Calu3 (cell line): ENCODE data around the gene VPS45. TPM values are rescaled to one million over a fixed set of nuclear protein-coding genes. Genes with fewer than 3 reads are reported as not detected.

Experiments used
- BruUV-seq: library from RNA; stranded (reverse); fragments of 400-500 nt; replicated peaks from 2 replicates; lab custom pipeline; 2021; lab: Mats Ljungman, UMichigan
- CTCF ChIA-PET: fragments of 300-600 bp; sonication (Branson Sonifier 250); formaldehyde crosslinking; loops from one replicate; lab custom pipeline; 2022; ENCODE audit warnings: antibody characterized with exemption; lab: Charles Lee
- DNase-seq: peaks from one replicate; pipeline ENCODE4 v3.0.0; 2022
- H3K27ac Mint-ChIP-seq: one replicate; pipeline ENCODE4 v1.8.0; 2022; ENCODE audit warnings: mixed read lengths; ENCODE audit not compliant: unreplicated experiment
- H3K27me3 Mint-ChIP-seq: one replicate; pipeline ENCODE4 v1.8.0; 2022; ENCODE audit warnings: mixed read lengths; ENCODE audit not compliant: unreplicated experiment
- H3K36me3 Mint-ChIP-seq: one replicate; pipeline ENCODE4 v1.8.0; 2022; ENCODE audit warnings: mild to moderate bottlenecking, moderate library complexity, mixed read lengths; ENCODE audit not compliant: insufficient read depth, unreplicated experiment
- H3K4me1 Mint-ChIP-seq: one replicate; pipeline ENCODE4 v1.8.0; 2022; ENCODE audit warnings: mild to moderate bottlenecking, low read depth, mixed read lengths; ENCODE audit not compliant: unreplicated experiment
- H3K4me3 Mint-ChIP-seq: one replicate; pipeline ENCODE4 v1.8.0; 2022; ENCODE audit warnings: mild to moderate bottlenecking, low read depth, moderate library complexity, mixed read lengths; ENCODE audit not compliant: unreplicated experiment
- H3K9me3 Mint-ChIP-seq: one replicate; pipeline ENCODE4 v1.8.0; 2022; ENCODE audit warnings: low read depth, mixed read lengths; ENCODE audit not compliant: unreplicated experiment
- CTCF ChIP-seq: fragments of 200-600 bp; IDR thresholded peaks from one replicate; pipeline ENCODE4 v1.8.0; 2022; ENCODE audit warnings: antibody characterized with exemption; ENCODE audit not compliant: unreplicated experiment
- intact Hi-C: fragments of 100-400 bp; cut with micrococcal nuclease; formaldehyde crosslinking; loops from one replicate; pipeline ENCODE4 v1.10.0; 2022; ENCODE audit not compliant: unreplicated experiment
- total RNA-seq: library from RNA; stranded (reverse); gene quantifications from 2 replicates; pipeline ENCODE4 v1.2.3, GENCODE V29; 2022

The VPS45 gene
- total RNA-seq, 1 experiment from 2014 or later = 37.9 TPM

GRCh38 chr1:150151291-150152181, 84.0 kb downstream of the VPS45 start:
- no peak for TF ChIP-seq CTCF
- Mint-ChIP-seq H3K36me3 (peaks cover 16% of the 10 kb centered on the region), H3K27me3 (peaks cover 74% of the 10 kb centered on the region), H3K4me1 (peaks cover 7% of the 10 kb centered on the region), H3K9me3 (no peaks in the 10 kb centered on the region), H3K4me3 (peak overlapping the region; percentile 54), H3K27ac (no peak overlapping the region)
- intact Hi-C loops = no loop called here
- CTCF ChIA-PET = interaction anchor here (0.5 kb wide), 1 partner anchor 191 kb away, joined by 6 read pairs; no protein-coding TSS in a partner anchor
- BruUV-seq = TSS peak; percentile 37
- no peak for DNase-seq

GRCh38 chr1:150152182-150152536, 84.6 kb downstream of the VPS45 start:
- no peak overlapping the region for H3K27ac Mint-ChIP-seq
- DNase-seq = no peak
- peaks cover 68% of the 10 kb centered on the region for H3K27me3 Mint-ChIP-seq
- no peak overlapping the region for H3K4me3 Mint-ChIP-seq
- intact Hi-C loops = no loop called here
- H3K36me3 Mint-ChIP-seq = peaks cover 16% of the 10 kb centered on the region
- peaks cover 7% of the 10 kb centered on the region for H3K4me1 Mint-ChIP-seq
- CTCF ChIA-PET = no interaction called here
- H3K9me3 Mint-ChIP-seq = no peaks in the 10 kb centered on the region
- no peak for TF ChIP-seq CTCF
- BruUV-seq = no TSS peak

- Mint-ChIP-seq H3K27ac (no peak overlapping the region), H3K4me3 (no peak overlapping the region), H3K9me3 (no peaks in the 10 kb centered on the region), H3K36me3 (peaks cover 16% of the 10 kb centered on the region), H3K27me3 (peaks cover 60% of the 10 kb centered on the region), H3K4me1 (peaks cover 7% of the 10 kb centered on the region)
- no TSS peak for BruUV-seq
- CTCF ChIA-PET = no interaction called here
- no peak for DNase-seq
- intact Hi-C loops = no loop called here
- no peak for TF ChIP-seq CTCF
Observed at GRCh38 chr1:150152772-150153456, 85.3 kb downstream of the VPS45 start.

GRCh38 chr1:150154143-150154542, 86.6 kb downstream of the VPS45 start:
- no peaks in the 10 kb centered on the region for H3K9me3 Mint-ChIP-seq
- intact Hi-C loops = no loop called here
- no peak overlapping the region for H3K4me3 Mint-ChIP-seq
- no peak for TF ChIP-seq CTCF
- H3K27ac Mint-ChIP-seq = no peak overlapping the region
- BruUV-seq = no TSS peak
- DNase-seq = no peak
- H3K27me3 Mint-ChIP-seq = peaks cover 48% of the 10 kb centered on the region
- H3K36me3 Mint-ChIP-seq = peaks cover 15% of the 10 kb centered on the region
- CTCF ChIA-PET = no interaction called here
- peaks cover 3% of the 10 kb centered on the region for H3K4me1 Mint-ChIP-seq
